ENCODE results near the gene PGRMC2. TPM values are rescaled to one million over a fixed set of nuclear protein-coding genes. Genes with fewer than 3 reads are reported as not detected.

Gene PGRMC2
- total and polyA plus RNA-seq, 2 of the 4 experiments (the other 2 are of a cell fraction) = 13.4 to 40.7 TPM

DNA sequence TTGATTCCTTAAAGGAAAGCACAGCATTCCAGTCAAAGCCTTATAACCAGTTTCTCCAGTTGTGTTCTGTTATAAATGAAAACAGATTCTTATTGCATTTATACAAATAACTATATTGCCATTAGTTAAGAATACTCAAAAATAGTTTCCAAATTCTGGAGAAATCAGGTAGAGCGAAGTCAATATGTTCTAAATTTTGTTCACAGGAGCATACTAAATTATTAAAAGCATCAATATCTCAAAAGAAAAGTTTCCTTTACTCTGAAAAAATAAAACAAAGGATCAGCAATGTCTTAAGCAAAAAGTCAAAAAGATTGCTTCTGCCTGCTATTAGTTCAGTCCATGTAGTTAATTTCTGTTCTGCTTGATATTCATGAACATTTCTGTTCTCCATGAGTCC, 39.7 kb downstream of the PGRMC2 start:
- dilution Hi-C loops (cut with HindIII; ENCODE audit: low sequenced_read_pairs, unreplicated experiment) (no loop called here), in situ Hi-C loops (cut with MboI; ENCODE audit: low sequenced_read_pairs) (no loop called here), intact Hi-C loops (cut with micrococcal nuclease) (no loop called here)
- H3K23ac ChIP-seq (ENCODE audit: low read depth, low read length) = no peak overlapping the region
- no peak overlapping the region for H3K9ac ChIP-seq (ENCODE audit: low read depth, low read length)
- no peaks in the 10 kb centered on the region for H3K36me3 ChIP-seq (ENCODE audit: control insufficient read depth, insufficient read depth, low read length)
- no peak overlapping the region for H2BK5ac ChIP-seq (ENCODE audit: low read depth, low read length, poor library complexity, severe bottlenecking)
- H2BK20ac ChIP-seq (ENCODE audit: low read depth, low read length) = no peak overlapping the region
- no peak overlapping the region for H4K8ac ChIP-seq (ENCODE audit: low read depth in 2 of 2, low read length in 2 of 2)
- H2BK15ac ChIP-seq (ENCODE audit: low read depth, low read length) = no peak overlapping the region
- ATAC-seq (ENCODE audit: low read depth) = no peak
- H3K27me3 ChIP-seq (ENCODE audit: control insufficient read depth, insufficient read depth, low read length) = no peaks in the 10 kb centered on the region
- no peaks in the 10 kb centered on the region for H3K79me1 ChIP-seq (ENCODE audit: low read depth in 1 of 2, low read length in 2 of 2)
- no peak overlapping the region for H3K4me2 ChIP-seq (ENCODE audit: low read depth, low read length)
- peaks cover 2% of the 10 kb centered on the region; the same call in 1 of the 2 replicates for H3K4me1 ChIP-seq (ENCODE audit: control insufficient read depth, insufficient read depth, low read length)
- TF ChIP-seq CHD1 (IDR thresholded peaks at IDR 0.05; ENCODE audit: low read depth, low read length) (no peak), RCOR1 (IDR thresholded peaks at IDR 0.05; ENCODE audit: insufficient replicate concordance, low read length) (no peak), MXI1 (IDR thresholded peaks at IDR 0.05; ENCODE audit: borderline replicate concordance, low read depth, low read length) (no peak), MAFK (IDR thresholded peaks at IDR 0.05; ENCODE audit: low read depth, low read length) (no peak), NFE2L2 (IDR thresholded peaks at IDR 0.05; ENCODE audit: low read depth, low read length) (no peak), SMC3 (IDR thresholded peaks at IDR 0.05; ENCODE audit: low read depth, low read length) (no peak), CEBPB (IDR thresholded peaks at IDR 0.05; ENCODE audit: low read depth, low read length) (no peak), MAZ (IDR thresholded peaks at IDR 0.05; ENCODE audit: borderline replicate concordance, low read depth, low read length) (no peak), RAD21 (IDR thresholded peaks at IDR 0.05; ENCODE audit: low read length) (no peak), RFX5 (IDR thresholded peaks at IDR 0.05; ENCODE audit: low read depth, low read length) (no peak), BHLHE40 (IDR thresholded peaks at IDR 0.05; ENCODE audit: low read depth, low read length) (no peak), POLR2A (IDR thresholded peaks at IDR 0.05; ENCODE audit: low read depth, low read length) (no peak), FOS (IDR thresholded peaks at IDR 0.05; ENCODE audit: low read depth, low read length) (no peak)
- TF ChIP-seq, protein P1, sequence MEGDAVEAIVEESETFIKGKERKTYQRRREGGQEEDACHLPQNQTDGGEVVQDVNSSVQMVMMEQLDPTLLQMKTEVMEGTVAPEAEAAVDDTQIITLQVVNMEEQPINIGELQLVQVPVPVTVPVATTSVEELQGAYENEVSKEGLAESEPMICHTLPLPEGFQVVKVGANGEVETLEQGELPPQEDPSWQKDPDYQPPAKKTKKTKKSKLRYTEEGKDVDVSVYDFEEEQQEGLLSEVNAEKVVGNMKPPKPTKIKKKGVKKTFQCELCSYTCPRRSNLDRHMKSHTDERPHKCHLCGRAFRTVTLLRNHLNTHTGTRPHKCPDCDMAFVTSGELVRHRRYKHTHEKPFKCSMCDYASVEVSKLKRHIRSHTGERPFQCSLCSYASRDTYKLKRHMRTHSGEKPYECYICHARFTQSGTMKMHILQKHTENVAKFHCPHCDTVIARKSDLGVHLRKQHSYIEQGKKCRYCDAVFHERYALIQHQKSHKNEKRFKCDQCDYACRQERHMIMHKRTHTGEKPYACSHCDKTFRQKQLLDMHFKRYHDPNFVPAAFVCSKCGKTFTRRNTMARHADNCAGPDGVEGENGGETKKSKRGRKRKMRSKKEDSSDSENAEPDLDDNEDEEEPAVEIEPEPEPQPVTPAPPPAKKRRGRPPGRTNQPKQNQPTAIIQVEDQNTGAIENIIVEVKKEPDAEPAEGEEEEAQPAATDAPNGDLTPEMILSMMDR (conservative IDR thresholded peaks at IDR 0.05; ENCODE audit: low read depth, low read length) = no peak
- TF ChIP-seq, protein P2, sequence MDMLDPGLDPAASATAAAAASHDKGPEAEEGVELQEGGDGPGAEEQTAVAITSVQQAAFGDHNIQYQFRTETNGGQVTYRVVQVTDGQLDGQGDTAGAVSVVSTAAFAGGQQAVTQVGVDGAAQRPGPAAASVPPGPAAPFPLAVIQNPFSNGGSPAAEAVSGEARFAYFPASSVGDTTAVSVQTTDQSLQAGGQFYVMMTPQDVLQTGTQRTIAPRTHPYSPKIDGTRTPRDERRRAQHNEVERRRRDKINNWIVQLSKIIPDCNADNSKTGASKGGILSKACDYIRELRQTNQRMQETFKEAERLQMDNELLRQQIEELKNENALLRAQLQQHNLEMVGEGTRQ (IDR thresholded peaks at IDR 0.05; ENCODE audit: low read depth, low read length) = no peak
- TF ChIP-seq, protein P3, sequence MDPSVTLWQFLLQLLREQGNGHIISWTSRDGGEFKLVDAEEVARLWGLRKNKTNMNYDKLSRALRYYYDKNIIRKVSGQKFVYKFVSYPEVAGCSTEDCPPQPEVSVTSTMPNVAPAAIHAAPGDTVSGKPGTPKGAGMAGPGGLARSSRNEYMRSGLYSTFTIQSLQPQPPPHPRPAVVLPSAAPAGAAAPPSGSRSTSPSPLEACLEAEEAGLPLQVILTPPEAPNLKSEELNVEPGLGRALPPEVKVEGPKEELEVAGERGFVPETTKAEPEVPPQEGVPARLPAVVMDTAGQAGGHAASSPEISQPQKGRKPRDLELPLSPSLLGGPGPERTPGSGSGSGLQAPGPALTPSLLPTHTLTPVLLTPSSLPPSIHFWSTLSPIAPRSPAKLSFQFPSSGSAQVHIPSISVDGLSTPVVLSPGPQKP (IDR thresholded peaks at IDR 0.05; ENCODE audit: borderline replicate concordance, low read depth, low read length) = no peak
- H4K5ac ChIP-seq (ENCODE audit: low read depth, low read length) = no peak overlapping the region
- H2BK120ac ChIP-seq (ENCODE audit: low read depth, low read length) = no peak overlapping the region
- ChIA-PET POLR2A (ENCODE audit: unreplicated experiment) (no interaction called here), CTCF (no interaction called here)
- no peak overlapping the region for H3K18ac ChIP-seq (ENCODE audit: low read depth, low read length)
- H2AK5ac ChIP-seq (ENCODE audit: low read depth, low read length) = no peak overlapping the region
- no peak overlapping the region for H4K91ac ChIP-seq (ENCODE audit: insufficient read depth, low read depth, low read length)
- no peak overlapping the region for H3K4me3 ChIP-seq (ENCODE audit: insufficient read depth, low read depth, low read length)
- H3K9me1 ChIP-seq (ENCODE audit: insufficient read depth, low read length) = no peaks in the 10 kb centered on the region
- no peak overlapping the region for H3K4ac ChIP-seq (ENCODE audit: low read depth, low read length)
- no peak overlapping the region for H3K14ac ChIP-seq (replicated peaks; ENCODE audit: low read depth, low read length)
- no peaks in the 10 kb centered on the region for H4K20me1 ChIP-seq (ENCODE audit: insufficient read depth, low read length)
- no peak overlapping the region for H3K56ac ChIP-seq (ENCODE audit: extremely low read depth, insufficient read depth, low read length)
- no peak overlapping the region for H3K27ac ChIP-seq (ENCODE audit: insufficient read depth, low read length)
- WGBS, 2 experiments (ENCODE audit: extremely low coverage in 2 of 2, insufficient read length in 1 of 2) = no CpG with 5 or more reads among the region's 1 CpG
- H2AK9ac ChIP-seq (replicated peaks; ENCODE audit: low read depth, low read length, poor library complexity) = no peak overlapping the region
- peaks cover 12% of the 10 kb centered on the region for H3K9me3 ChIP-seq (ENCODE audit: control insufficient read depth, insufficient read depth, low read length)
- H2AFZ ChIP-seq (replicated peaks; ENCODE audit: low read length, poor library complexity) = no peak overlapping the region
- DNase-seq = no peak
- BruUV-seq (replicated peaks) = no TSS peak

Data from IMR-90 (cell line).